SU-DHL-6 (cell line): ENCODE results near the gene CFAP100.

ENCODE experiments used
- H2AFZ ChIP-seq: fragments of 200-600 bp; sonication (generic); 2 replicates; pipeline ENCODE4 v1.6.1; 2014; ENCODE audit warnings: low read depth, mild to moderate bottlenecking, moderate library complexity, mixed read lengths, antibody characterized with exemption, low read length; ENCODE audit not compliant: severe bottlenecking
- H3F3A ChIP-seq: fragments of 200-600 bp; shearing (Covaris generic); 2 replicates; pipeline ENCODE4 v1.6.0; 2016; ENCODE audit warnings: antibody characterized with exemption, mild to moderate bottlenecking; ENCODE audit not compliant: insufficient read depth
- H3K27ac ChIP-seq: fragments of 200-600 bp; sonication (generic); 2 replicates; pipeline ENCODE4 v1.5.1; 2016; ENCODE audit warnings: low read depth, mild to moderate bottlenecking, low read length, moderate library complexity, mixed read lengths
- H3K27me3 ChIP-seq: fragments of 200-600 bp; sonication (generic), shearing (Covaris generic); 2 replicates; pipeline ENCODE4 v1.6.0; 2014; ENCODE audit warnings: mild to moderate bottlenecking, low read length
- H3K36me3 ChIP-seq: fragments of 200-600 bp; sonication (generic); 2 replicates; pipeline ENCODE4 v1.6.1; 2014; ENCODE audit warnings: mild to moderate bottlenecking, low read length, mixed read lengths
- H3K4me2 ChIP-seq: fragments of 300-600, 200-600 bp; shearing (Covaris generic), sonication (generic); 2 replicates; pipeline ENCODE4 v1.6.0; 2014; ENCODE audit warnings: low read length, low read depth, mild to moderate bottlenecking; ENCODE audit not compliant: poor library complexity, severe bottlenecking
- H3K4me3 ChIP-seq: fragments of 200-600 bp; sonication (generic); 2 replicates; pipeline ENCODE4 v1.5.1; 2014; ENCODE audit warnings: antibody characterized with exemption, low read length, mild to moderate bottlenecking, mixed read lengths; ENCODE audit not compliant: insufficient read depth, poor library complexity, severe bottlenecking
- H3K79me2 ChIP-seq: fragments of 200-600 bp; sonication (generic); 2 replicates; pipeline ENCODE4 v1.6.1; 2014; ENCODE audit warnings: mild to moderate bottlenecking, low read length, moderate library complexity; ENCODE audit not compliant: insufficient read depth
- H3K9ac ChIP-seq: fragments of 200-600 bp; sonication (generic); 2 replicates; pipeline ENCODE4 v1.7.0; 2014; ENCODE audit warnings: mild to moderate bottlenecking, low read length
- H3K9me2 ChIP-seq: fragments of 200-600 bp; sonication (generic); replicated peaks from 2 replicates; pipeline ENCODE4 v1.6.1; 2014; ENCODE audit warnings: low read length; ENCODE audit not compliant: insufficient read depth
- H3K9me3 ChIP-seq: fragments of 200-600 bp; sonication (generic); 2 replicates; pipeline ENCODE4 v1.6.1; 2014; ENCODE audit warnings: low read length, mixed read lengths; ENCODE audit not compliant: insufficient read depth
- H4K20me1 ChIP-seq: fragments of 200-600 bp; sonication (generic); 2 replicates; pipeline ENCODE4 v1.6.1; 2014; ENCODE audit warnings: low read depth, mild to moderate bottlenecking, antibody characterized with exemption, low read length, moderate library complexity, mixed read lengths
- EZH2phosphoT487 ChIP-seq: fragments of 200-600 bp; sonication (generic), shearing (Covaris generic); conservative IDR thresholded peaks from 2 replicates; pipeline ENCODE4 v1.6.1; 2018; ENCODE audit warnings: mild to moderate bottlenecking, antibody characterized with exemption, low read length, moderate library complexity, mixed read lengths
- TF ChIP-seq, protein P1 (sequence below): fragments of 200-600 bp; sonication (generic); IDR thresholded peaks from one replicate; pipeline ENCODE4 v1.5.1; 2017; ENCODE audit warnings: antibody characterized with exemption, mild to moderate bottlenecking, low read length, moderate library complexity; ENCODE audit not compliant: insufficient read depth, poor library complexity, severe bottlenecking

CFAP100 gene

DNA sequence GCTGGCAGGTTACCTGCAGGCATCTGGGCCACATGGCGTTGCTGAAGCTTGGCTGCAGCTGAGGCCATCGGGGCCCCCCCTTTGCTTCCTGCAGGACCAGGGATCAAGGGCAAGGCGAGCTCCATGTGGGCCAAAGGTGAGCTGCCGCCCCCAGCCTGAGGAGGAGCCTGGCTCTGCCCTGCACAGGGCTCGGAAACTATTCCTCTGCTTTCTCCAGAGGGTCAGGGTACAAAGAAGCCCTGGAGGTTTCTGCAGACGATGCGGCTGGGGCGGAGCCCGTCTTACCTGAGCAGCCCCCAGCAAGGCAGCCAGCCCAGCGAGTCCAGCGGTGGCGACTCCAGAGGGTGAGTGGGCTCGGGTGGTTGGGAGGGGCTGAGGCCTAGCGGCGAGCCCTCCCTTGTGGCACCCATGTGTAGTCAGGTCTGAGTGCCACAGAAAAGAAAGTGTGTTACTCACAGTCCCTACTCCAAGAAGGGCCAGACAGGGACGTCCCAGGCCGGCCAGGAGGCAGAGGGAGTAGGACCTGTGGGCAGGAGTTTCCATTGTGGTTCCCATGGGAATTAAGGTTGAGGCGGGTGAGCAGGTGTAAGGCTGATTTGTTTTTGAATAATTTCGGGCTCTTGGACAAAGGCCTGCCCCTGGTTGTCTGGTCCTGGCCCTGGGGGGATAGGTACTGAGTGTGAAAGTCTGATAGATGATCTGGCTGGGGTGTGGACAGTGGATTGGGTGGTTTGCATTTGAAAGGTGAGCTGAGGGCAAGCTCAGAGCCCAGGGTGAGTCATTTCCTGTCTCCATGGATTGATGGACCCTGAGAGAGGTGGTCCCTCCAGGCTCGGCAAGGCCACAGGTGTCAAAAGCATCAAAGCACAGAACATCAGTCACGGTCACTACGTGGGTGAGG, 25.4 kb downstream of the CFAP100 start:
- Histone ChIP-seq H3K36me3 (no peaks in the 10 kb centered on the region), H3K9ac (no peak overlapping the region), H3K27ac (no peak overlapping the region), H4K20me1 (no peaks in the 10 kb centered on the region), H3K4me2 (no peak overlapping the region), H2AFZ (no peak overlapping the region), H3K9me2 (no peaks in the 10 kb centered on the region), H3K79me2 (no peaks in the 10 kb centered on the region), H3K4me3 (no peak overlapping the region), H3F3A (no peaks in the 10 kb centered on the region), H3K9me3 (no peaks in the 10 kb centered on the region), H3K27me3 (no peaks in the 10 kb centered on the region)
- TF ChIP-seq EZH2phosphoT487, result no peak
- TF ChIP-seq, protein P1, sequence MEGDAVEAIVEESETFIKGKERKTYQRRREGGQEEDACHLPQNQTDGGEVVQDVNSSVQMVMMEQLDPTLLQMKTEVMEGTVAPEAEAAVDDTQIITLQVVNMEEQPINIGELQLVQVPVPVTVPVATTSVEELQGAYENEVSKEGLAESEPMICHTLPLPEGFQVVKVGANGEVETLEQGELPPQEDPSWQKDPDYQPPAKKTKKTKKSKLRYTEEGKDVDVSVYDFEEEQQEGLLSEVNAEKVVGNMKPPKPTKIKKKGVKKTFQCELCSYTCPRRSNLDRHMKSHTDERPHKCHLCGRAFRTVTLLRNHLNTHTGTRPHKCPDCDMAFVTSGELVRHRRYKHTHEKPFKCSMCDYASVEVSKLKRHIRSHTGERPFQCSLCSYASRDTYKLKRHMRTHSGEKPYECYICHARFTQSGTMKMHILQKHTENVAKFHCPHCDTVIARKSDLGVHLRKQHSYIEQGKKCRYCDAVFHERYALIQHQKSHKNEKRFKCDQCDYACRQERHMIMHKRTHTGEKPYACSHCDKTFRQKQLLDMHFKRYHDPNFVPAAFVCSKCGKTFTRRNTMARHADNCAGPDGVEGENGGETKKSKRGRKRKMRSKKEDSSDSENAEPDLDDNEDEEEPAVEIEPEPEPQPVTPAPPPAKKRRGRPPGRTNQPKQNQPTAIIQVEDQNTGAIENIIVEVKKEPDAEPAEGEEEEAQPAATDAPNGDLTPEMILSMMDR, result no peak

DNA sequence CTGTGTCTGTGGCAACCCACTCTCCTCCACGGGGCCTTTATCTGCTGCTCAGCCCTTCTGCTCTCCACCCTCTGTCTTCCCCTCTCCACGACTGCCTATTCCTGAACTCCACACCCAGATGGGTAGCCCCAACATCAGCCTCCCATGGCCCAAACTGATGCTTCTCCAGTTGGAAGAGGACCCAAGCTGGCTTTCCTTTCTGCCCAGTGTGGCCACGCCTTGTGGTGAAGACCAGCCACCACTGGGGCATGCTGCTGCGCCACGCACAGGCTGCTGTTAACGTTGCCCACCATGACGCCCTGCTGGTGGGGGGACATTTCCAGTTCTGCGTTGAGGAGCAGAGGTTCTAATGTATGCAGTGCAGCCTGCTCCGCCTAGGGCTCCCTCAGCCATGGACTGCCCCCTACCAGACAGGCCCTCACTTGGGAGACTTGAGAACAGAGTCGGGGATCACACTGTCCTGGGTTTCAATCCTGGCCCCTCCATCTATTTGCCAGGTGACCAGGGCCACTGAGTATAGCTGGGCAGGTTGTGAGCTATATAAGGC, 26.9 kb downstream of the CFAP100 start:
- Histone ChIP-seq H3K27ac (no peak overlapping the region), H4K20me1 (no peaks in the 10 kb centered on the region), H3K9me3 (no peaks in the 10 kb centered on the region), H3K27me3 (no peaks in the 10 kb centered on the region), H2AFZ (no peak overlapping the region), H3K9ac (no peak overlapping the region), H3K4me2 (no peak overlapping the region), H3K79me2 (no peaks in the 10 kb centered on the region), H3F3A (no peaks in the 10 kb centered on the region), H3K4me3 (no peak overlapping the region), H3K36me3 (no peaks in the 10 kb centered on the region), H3K9me2 (no peaks in the 10 kb centered on the region)
- no peak for TF ChIP-seq EZH2phosphoT487
- TF ChIP-seq, protein P1, result no peak

DNA sequence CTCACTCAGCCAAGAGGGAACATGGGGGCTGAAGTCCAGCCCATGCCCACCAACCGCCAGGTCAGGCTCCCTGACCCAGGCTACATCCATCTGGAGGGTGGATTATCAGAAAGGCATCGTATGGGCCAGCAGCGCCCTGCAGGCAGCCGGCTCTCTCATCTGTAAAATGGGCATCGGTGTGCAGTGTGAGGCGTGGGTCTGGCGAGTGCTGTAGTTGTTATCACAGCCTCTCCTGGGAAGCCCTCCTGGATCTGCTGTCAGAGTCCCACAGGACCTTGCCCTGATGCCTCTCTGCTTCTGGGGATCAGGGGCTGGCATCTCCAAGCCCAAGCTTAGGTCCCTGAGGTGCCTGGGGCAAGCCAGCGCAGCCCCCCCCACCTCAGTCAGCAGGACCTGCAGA, 27.4 kb downstream of the CFAP100 start:
- Histone ChIP-seq H3K36me3 (no peaks in the 10 kb centered on the region), H4K20me1 (no peaks in the 10 kb centered on the region), H2AFZ (no peak overlapping the region), H3K9me2 (no peaks in the 10 kb centered on the region), H3K79me2 (no peaks in the 10 kb centered on the region), H3K27me3 (no peaks in the 10 kb centered on the region), H3F3A (no peaks in the 10 kb centered on the region), H3K4me3 (no peak overlapping the region), H3K27ac (no peak overlapping the region), H3K4me2 (no peak overlapping the region), H3K9ac (no peak overlapping the region), H3K9me3 (no peaks in the 10 kb centered on the region)
- no peak for TF ChIP-seq EZH2phosphoT487
- TF ChIP-seq, protein P1, result no peak
